NT2/D1 (cell line): ENCODE results near the gene PIEZO1.

Experiments used
- SUZ12 ChIP-seq: IDR thresholded peaks from 2 replicates; pipeline ENCODE4 v1.6.1; 2011; ENCODE audit not compliant: insufficient read length, insufficient read depth; ENCODE audit errors: extremely low read depth
- YY1 ChIP-seq: IDR thresholded peaks from 2 replicates; pipeline ENCODE4 v1.6.1; 2011; ENCODE audit not compliant: insufficient read length, insufficient read depth
- ZNF274 ChIP-seq: IDR thresholded peaks from 2 replicates; pipeline ENCODE4 v1.6.1; 2011; ENCODE audit warnings: mild to moderate bottlenecking, low read depth, low read length

GRCh38 chr16:88694221-88695087, 90.6 kb downstream of the PIEZO1 start:
- no peak for TF ChIP-seq YY1
- TF ChIP-seq ZNF274, result no peak
- no peak for TF ChIP-seq SUZ12
